UCSD-AML1 (cell line): ENCODE measurements around the gene UBQLN4.
"Not testable (repeated sequence)": the region's sequence is repeated elsewhere in the genome, so short reads cannot be mapped to it uniquely, and the experiment has no call there.

ENCODE experiments used
- DNase-seq: peaks from one replicate; lab custom pipeline; 2025; ENCODE audit not compliant: unreplicated experiment; lab: John Stamatoyannopoulos, UW

Gene UBQLN4

DNA sequence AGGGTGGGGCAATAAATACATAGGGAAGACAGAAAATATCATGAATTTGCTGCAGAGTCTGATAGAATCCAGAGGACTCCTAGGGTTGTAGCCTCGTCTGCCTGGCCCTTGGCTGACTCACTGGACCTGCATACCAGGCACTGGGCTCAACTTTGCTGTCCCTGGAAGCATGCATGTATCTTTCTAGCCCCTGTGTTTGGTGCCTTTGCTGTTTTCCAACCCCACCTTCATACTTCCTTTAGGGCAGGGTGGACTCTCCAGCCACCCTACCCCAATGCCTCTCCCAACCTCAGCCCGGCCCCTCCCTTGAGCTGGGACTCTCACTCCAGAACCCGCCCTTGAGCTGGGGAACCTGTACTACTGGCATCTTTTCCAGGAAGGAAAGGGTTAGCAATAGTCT is 8.6 kb upstream of the UBQLN4 start:
- DNase-seq: no peak

DNA sequence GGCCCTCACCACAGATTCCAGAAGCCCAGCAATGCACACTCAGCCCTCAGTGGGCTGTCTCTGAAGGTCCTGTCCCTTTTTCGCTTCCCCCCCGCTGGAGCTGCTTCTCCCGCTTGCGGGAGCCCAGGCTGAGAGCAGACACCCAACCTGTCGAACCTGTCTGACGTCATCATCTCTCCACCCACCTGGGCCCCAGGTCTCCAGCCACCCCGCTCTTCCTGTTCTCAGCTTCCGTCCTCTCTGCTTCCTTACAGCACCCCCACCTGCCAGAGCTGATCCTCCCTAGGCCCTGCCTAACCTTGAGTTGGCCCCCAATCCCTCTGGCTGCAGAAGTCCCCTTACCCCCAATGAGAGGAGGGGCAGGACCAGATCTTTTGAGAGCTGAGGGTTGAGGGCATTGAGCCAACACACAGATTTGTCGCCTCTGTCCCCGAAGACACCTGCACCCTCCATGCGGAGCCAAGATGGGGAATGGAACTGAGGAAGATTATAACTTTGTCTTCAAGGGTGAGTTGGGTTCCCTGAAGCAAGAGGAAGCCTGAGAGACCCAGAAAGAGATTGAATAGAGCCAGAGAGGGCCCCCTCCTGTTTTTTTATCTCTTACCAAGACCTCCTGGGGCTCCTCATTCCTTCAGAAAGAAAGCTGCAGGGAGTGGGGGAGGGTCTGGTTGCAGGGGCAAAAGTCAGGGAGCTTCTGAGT is 7.5 kb upstream of the UBQLN4 start, which contains the start of gene RAB25:
Gene RAB25 (plus strand): TSS at position 224 of the 700 bp plus-strand sequence. CDS start 241 bp downstream, at position 465.
- no peak for DNase-seq

DNA sequence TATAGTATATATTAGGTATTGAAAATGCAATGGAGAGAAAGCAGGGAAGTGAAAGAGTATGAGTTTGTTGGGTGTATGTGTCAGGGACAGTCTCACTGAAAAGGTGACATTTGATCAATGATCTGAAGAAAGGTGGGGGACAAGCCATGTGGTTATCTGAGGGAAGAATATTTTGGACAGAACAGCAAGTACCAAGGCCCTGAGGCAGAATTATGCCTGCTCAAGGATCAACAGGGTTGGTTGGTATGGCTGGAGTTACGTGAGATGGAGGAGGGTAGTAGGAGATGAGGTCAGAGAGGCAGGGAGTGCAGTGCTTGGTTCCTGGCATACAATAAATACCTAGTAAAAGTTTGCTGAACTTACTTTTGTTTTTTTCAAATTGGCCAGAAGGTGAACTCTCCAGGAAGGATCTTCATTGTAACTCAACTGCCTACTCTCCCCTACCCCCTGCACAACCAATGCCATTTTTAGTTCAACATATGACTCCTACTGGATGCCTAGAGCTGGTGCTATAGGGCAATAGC is 2.8 kb upstream of the UBQLN4 start:
- DNase-seq: no peak

DNA sequence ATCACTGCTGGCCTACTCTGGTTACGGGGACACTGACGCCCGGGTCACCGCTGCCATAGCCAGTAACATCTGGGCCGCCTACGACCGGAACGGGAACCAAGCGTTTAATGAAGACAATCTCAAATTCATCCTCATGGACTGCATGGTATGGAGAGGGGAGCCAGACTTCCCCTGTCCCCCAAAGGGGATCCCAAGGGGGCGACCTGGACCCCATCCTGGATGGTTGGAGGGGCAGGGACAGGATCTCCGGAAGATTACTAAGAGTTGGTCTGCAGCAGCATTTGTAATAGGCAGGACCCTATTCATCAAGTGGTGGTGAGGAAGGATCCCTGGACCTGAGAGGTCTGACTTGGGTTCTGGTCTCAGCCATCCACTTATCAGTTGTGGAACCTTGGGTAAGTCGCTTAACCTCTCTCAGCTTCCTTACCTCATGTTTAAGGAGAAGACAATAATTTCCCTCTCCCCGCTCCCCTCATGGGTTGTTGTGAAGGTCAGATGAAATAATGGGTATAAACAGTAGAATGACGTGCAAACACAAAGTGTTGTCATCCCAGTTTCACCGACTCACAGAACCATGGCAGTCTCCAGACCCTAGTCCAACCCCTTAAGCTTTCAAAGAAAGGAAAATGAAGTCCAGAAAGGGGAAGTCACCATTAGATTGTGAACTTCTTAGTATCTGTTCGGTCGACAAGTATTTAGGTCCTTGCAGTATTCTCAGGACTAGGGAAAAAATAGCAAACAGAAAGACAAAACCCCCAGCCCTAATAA is 1.9 kb upstream of the UBQLN4 start:
- no peak for DNase-seq

DNA sequence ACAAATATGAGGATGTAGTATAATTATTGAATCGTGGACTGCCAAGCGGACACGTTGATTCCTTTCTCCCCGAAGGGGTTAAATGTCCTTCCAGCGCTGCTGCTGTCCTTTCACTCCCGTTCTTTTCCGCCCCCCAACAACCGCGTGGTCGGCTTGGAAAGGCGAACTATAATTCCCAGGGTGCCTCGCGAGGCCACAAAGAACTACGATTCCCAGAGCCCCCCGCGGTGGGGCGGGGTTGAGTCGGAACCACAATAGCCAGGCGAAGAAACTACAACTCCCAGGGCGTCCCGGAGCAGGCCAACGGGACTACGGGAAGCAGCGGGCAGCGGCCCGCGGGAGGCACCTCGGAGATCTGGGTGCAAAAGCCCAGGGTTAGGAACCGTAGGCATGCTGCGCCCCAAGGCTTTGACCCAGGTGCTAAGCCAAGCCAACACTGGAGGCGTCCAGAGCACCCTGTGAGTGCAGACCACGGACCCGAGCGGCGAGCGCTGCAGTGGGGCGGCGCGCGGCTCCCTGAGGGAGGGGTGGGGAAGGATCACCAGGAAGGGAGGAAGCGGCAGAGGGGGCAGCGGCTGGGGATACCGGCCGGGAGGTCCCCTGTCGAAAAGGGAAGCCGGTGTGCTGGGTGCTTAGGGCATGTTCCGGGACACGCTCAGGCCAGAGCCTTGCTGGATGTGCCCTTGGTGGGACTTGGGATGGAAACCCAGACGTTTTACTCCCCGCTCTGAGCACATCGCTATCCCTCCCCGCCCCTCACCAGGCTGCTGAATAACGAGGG is 1.1 kb upstream of the UBQLN4 start, which contains the start of gene LAMTOR2:
Gene LAMTOR2 (plus strand): TSS at position 283 of the 781 bp plus-strand sequence. CDS start 108 bp downstream, at position 391.
- DNase-seq: peak; percentile 98

DNA sequence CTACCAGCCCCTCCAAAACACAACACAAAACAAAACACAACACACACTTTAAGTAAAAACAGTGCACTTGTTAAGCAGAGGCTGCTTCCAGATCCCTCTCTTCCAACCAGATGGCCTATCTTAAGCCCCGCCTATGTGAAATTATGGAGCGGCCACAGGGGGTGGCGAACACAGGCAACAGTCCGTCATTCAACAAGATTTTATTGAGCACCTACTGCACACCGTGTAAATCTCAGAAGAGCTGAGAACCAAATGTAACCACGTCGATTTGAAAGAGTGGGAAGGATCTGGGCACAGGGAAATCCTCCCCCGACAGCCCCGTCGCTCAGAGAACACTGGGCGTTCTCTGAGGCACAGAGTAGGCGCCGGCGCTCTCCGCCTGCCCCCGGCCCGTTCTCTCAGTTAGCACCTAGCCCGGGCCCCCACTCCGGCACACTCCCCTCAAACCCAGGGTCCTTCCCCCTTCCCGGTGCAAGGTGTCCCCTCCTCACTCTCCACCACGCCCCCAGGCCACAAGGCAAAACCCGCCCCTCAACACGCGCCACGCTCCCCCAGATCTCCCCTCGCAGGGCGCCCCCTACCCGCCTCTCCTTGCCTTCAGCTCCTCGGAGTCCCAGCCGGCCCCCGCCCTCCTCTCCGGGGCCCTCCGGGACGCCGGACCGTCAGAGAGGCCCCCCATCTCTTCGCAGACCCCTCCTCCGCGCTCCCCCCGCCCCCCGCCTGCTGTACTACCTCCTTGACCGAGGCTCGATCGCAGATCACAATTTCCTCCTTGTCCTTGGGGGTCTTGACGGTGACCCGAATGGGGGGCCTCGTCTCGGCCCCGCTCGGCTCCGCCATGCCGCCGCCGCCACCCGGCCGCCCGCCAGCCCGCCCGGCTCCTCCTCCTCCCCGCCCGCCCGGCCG is 483 bp downstream of the UBQLN4 start:
- peak; percentile 82 for DNase-seq

DNA sequence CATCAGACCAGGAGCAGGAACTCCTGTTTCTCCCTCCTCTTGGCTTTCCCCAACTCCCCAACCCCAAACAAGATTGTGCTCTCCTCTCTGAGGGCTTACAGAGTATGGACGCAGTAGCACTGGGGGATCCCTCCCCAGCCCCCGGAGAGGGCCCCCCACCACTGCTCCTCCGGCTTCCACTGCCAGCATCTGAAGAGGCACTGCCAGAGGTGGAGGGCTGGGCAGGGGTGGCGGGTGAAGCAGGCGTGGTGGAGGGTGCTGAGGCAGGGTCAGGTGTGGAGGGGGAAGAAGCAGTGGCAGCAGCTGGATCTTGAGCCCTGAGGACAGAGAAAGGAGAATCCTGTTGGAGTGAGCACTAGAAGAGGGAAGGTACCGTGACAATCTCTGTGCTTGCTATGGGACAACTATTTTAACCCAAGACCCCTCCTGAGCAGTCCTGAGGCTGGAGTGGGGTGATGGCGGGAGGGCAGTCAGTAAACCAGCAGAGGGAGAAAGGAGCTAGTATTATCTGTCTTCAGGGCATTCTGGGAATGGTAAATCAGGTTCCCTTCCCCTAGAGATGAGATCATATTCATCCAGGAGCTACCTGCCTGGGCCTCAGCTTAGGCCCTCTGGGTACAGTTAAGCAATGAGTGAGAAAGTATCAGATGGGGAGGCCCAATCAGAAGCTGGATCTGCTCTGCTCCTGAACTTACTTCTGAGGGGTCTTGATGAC is 2.4 kb downstream of the UBQLN4 start:
- DNase-seq: no peak

DNA sequence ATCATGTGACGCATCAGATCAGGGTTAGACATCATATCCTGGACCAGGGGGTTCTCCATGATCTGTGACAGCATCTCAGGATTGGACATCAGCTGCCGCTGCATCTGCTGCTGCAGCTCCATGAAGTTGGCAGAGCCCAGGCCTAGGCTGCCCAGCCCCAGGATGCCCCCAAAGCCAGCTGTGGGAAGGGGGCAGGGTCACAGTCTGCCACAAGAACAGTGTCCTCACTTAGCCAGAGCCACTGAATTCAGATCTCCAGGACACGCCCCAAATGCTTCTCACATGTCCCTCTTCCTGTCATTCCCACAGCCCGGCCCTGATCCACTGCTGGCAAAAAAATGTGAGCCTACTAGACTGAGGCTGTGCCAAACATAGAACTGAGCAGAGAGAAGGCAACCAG is 3.2 kb downstream of the UBQLN4 start:
- DNase-seq: no peak

DNA sequence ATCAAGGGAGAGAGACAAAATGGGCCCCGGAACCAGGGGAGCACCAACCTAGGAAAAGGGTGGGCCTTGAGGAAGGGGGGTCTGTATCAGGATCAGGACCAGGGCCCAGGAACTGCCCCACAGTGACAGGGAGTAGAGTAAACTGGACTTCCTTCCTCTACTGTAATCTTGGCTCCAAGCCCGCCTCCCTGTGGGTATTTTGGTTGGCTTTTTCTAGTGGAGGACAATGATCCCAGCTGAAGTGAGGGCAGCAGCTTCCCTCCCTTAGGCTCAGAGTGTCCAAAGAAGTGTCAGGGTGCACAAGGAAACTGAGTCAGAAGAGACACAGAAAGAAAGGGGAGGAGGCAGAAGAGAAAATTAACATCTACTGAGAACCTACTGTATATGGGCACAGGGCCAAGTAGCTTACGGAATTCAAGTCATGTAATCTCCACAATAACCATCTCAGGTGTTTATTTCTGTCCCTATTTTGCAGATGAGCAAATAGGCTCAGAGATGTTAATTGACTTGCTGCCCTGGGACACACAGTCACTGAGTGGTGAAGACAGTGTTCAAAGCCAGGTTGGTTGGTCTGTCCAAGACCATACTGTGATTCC is 4.8 kb downstream of the UBQLN4 start:
- no peak for DNase-seq

DNA sequence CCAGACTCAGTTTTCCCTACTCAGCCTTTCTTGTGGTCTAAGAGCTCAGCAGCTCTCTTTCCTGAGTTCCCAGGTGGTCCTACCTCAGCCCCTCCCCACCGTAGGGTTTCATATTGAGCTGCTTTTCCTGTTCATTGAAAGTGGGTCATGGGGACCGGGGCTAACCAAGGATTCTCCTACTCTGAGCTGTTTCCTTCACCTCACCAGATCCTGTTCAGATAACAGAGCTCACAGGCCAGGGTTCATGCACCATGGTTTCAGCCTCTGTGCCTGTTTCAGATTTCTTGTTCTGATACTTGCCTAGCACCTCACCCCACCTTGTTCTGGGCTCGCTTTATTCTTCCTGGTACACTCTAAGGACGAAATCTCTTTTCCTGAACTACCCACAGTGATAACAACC is 8.5 kb downstream of the UBQLN4 start:
- no peak for DNase-seq

DNA sequence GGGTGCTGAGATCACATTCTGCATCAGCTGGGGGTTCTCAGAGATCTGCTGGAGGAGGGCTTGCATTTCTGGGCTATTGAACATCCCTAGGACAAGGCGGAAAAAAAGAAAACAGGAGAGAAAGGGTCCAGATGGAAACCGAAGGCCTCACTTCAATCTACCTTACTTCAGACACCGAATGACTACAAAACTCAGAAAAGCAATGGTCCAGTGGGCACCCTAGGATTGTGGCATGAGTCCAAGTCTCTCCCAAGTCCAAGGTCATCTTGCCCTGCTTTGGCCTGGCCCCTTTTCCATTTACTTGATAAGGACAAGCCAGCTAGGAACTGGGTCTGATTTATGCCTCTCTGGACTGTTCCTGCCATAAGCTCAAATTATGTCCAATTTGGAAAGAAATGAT is 10.8 kb downstream of the UBQLN4 start:
- no peak for DNase-seq

DNA sequence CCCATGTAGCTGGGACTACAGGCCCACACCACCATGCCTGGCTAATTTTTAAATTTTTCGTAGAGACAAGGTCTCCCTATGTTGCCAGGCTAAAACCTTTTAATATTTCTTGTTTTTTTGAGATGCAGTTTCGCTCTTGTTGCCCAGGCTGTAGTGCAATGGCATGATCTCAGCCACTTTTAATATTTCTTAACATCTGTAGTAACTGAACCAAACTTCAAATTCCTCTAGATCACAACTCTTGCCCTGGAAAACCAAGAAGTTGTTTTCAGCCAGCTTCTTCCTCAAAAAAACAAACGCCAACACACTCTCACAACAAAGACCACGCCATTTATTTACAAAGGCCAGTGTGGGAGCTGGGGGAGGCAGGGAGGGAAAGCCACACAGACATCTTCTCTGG is 18.6 kb downstream of the UBQLN4 start:
- not testable (repeated sequence) for DNase-seq

DNA sequence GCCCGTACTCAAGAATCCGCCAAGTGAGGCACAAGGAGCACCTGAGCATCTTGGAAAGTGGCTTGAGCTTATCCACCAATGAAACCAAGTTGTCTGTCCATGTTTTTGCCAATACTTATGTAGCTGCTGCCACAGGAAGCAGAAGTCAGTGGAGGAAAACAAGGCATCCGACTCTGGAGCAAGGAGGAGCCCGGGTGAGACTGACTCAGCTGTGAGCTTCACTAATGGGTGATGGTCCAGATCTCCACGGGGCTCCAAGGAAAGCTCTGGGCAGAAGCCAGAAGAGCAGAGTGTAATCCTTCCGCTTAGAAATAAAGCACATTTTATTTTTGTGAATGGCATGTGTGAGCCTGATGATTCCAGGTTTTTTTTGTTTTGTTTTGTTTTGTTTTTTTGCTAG is 20.6 kb downstream of the UBQLN4 start:
- no peak for DNase-seq

DNA sequence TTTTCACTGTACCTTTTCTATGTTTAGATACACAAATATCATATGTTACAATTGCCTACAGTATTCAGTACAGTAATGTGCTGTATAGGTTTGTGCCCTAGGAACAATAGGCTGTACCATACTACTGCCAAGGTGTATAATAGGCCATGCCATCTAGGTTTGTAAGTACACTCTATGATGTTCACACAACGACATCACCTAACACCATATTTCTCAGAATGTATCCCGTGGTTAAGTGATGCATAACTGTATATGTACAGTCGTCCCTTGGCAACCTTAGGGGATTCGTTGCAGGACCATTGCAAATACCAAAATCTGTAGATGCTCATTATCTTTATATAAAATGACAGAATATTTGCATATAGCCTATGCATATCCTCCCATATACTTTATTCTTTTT is 27.0 kb downstream of the UBQLN4 start:
- DNase-seq: no peak

DNA sequence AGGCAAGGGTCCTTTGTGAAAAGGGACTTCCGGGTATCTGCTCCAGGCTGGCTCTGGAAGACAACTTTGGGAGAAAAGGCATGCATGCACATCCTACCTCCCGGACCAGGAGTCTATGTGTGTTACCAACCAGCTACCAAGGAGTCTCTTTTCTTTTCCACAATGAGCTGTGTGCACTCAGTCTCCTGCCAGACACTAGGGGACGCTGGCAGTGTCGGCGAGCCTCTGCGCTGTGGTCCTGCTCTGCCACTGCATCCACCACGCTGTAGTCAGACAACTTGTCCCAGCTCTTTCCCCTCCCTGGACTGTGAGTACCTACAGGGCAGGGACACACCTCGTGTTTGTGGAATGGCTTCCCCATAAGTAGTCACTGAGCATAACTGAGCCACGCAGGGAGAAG is 27.7 kb downstream of the UBQLN4 start:
- peak; percentile 63 for DNase-seq

DNA sequence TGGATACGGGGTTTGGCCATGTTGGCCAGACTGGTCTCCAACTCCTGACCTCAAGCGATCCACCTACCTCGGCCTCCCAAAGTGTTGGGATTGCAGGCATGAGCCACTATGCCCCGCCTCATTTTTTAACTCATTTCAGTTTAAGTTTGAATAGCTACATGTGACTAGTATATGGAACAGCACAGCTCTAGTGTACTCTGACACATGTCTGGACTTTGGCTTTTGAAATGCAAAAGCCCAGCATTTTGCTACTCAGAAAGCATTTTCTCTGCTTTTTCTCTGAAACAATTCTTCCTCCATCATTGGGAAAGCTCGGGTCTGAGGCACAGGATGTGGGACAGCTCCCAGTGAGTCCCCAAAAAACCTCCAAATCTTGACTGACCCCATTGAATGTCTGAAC is 28.8 kb downstream of the UBQLN4 start:
- DNase-seq: no peak

DNA sequence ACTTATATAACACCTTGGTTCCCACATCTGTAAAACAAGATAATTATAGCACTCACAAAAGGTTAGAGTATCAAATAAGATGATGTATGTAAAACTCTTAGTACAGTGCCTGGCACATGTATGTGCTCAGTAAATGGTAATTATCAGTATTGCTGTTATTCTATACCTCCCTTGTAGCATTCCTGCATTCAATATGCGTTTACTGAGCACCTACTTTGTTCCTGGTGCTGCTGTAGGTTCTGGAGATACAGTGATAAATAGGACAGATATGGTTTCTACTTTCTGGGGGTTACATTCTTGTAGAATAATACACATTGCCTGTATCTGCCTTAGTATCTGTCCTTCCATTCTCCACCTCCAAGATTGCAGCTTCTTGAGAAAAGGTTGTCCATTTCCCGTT is 31.6 kb downstream of the UBQLN4 start:
- no peak for DNase-seq

DNA sequence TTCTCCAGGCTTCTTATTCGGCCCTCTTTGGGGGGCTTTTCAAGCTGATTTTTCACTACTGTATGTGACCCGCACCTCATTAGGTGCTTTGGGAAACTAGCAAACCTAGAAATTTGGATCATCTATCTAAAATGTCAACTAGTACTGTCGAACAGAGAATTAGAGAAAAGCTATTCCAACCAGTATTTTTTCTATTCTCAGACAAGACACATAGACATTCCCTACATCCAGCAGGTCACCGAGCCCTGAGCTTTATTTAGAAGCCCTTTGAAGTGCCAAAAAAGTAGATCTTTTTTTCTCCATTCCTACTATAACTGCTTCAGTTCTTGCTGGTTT is 32.5 kb downstream of the UBQLN4 start:
- no peak for DNase-seq

DNA sequence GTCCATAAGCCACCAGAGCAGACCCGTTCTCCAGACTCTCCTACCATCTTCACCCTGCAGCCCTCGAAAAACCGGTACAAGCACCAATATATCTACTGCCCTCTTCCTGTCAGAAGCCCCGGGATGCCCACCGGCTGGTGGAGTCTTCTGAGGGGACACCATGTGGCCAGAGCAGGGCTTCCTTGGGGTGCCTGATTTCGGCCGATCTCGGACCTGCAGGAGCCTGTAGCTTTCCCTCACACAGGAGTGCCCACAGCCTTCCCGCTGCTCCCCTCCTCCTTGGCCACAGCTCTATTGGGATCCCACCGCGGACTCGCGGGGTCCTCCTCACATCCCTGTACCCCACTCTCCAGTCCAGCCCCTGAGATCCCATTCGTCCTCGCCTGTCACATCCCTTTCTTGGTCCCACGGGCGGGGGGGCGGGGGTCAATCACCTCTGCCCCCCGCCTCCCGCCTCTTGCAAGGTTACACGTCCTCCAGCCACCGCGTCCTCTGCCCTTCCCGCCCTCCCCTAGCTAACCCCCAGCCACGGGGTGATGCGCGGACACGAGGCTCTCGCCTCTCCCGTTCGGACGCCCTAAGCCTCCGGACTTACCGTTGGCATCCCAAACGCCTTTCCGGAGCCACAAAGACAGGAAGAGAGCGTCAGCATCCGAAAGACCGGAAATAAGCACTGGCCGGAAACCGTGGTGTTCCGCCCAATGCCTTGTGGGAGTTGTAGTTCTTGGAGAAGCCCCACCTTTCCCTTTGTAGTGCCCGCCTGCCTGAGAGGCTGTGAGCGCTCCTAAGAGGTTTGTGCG is 33.1 kb downstream of the UBQLN4 start, which contains the start of gene SSR2:
Gene SSR2 (minus strand): TSS at position 659 of the 800 bp plus-strand sequence. CDS start 784 bp downstream, outside the sequence.
- DNase-seq: peak; percentile 85
